Measurements from ENCODE around the gene TMEM167A. TPM values are rescaled to one million over a fixed set of nuclear protein-coding genes. Genes with fewer than 3 reads are reported as not detected.

TMEM167A gene
- total RNA-seq, 1 donor: 106 TPM

GRCh38 chr5:83093692-83094091, 16.5 kb upstream of the TMEM167A start:
- H3K4me3 ChIP-seq (ENCODE audit: low read depth, low read length): no peak overlapping the region
- DNase-seq (ENCODE audit: low read depth): no peak
- no peak for TF ChIP-seq CTCF (IDR thresholded peaks at IDR 0.05; ENCODE audit: insufficient read depth, low read length)

- no peak overlapping the region for H3K4me3 ChIP-seq (ENCODE audit: low read depth, low read length)
- no peak for DNase-seq (ENCODE audit: low read depth)
These were observed 15.4 kb upstream of the TMEM167A start for GRCh38 chr5:83092619-83093018.

GRCh38 chr5:83090169-83090568, 13.0 kb upstream of the TMEM167A start:
- no peak for TF ChIP-seq CTCF (IDR thresholded peaks at IDR 0.05; ENCODE audit: insufficient read depth, low read length)
- no peak for DNase-seq (ENCODE audit: low read depth)
- no peak overlapping the region for H3K4me3 ChIP-seq (ENCODE audit: low read depth, low read length)

More at GRCh38 chr5:83092619-83093018, 15.4 kb upstream of the TMEM167A start:
- TF ChIP-seq CTCF (IDR thresholded peaks at IDR 0.05; ENCODE audit: insufficient read depth, low read length): no peak

GRCh38 chr5:83085106-83085505, 7.9 kb upstream of the TMEM167A start:
- no peak overlapping the region for H3K4me3 ChIP-seq (ENCODE audit: low read depth, low read length)
- TF ChIP-seq CTCF (IDR thresholded peaks at IDR 0.05; ENCODE audit: insufficient read depth, low read length): no peak
- no peak for DNase-seq (ENCODE audit: low read depth)

GRCh38 chr5:83084336-83084735, 7.1 kb upstream of the TMEM167A start:
- H3K4me3 ChIP-seq (ENCODE audit: low read depth, low read length): no peak overlapping the region
- peak; percentile 58 for DNase-seq (ENCODE audit: low read depth)
- no peak for TF ChIP-seq CTCF (IDR thresholded peaks at IDR 0.05; ENCODE audit: insufficient read depth, low read length)

GRCh38 chr5:83082750-83083149, 5.6 kb upstream of the TMEM167A start:
- TF ChIP-seq CTCF (IDR thresholded peaks at IDR 0.05; ENCODE audit: insufficient read depth, low read length): no peak
- no peak for DNase-seq (ENCODE audit: low read depth)
- no peak overlapping the region for H3K4me3 ChIP-seq (ENCODE audit: low read depth, low read length)

GRCh38 chr5:83077662-83078261, 568 bp upstream of the TMEM167A start:
- no peak for DNase-seq (ENCODE audit: low read depth)
- H3K4me3 ChIP-seq (ENCODE audit: low read depth, low read length): peak overlapping the region; percentile 89
- no peak for TF ChIP-seq CTCF (IDR thresholded peaks at IDR 0.05; ENCODE audit: insufficient read depth, low read length)

All from fibroblast of the aortic adventitia (primary cell).